HuH-7.5 (cell line): ENCODE data around the gene ENTPD6.

ENCODE experiments used
- DNase-seq: peaks from one replicate; pipeline ENCODE4 v3.0.0; 2011; ENCODE audit warnings: low spot score

ENTPD6 gene

GRCh38 chr20:25209400-25209799 lies 13.9 kb downstream of the ENTPD6 start:
- DNase-seq: no peak

GRCh38 chr20:25209911-25210310 lies 14.4 kb downstream of the ENTPD6 start:
- DNase-seq: no peak

GRCh38 chr20:25211273-25211672 lies 15.8 kb downstream of the ENTPD6 start:
- no peak for DNase-seq

GRCh38 chr20:25212242-25212641 lies 16.7 kb downstream of the ENTPD6 start:
- DNase-seq: no peak

GRCh38 chr20:25213566-25214425 lies 18.3 kb downstream of the ENTPD6 start:
- DNase-seq: no peak

GRCh38 chr20:25214426-25214790 lies 18.9 kb downstream of the ENTPD6 start:
- DNase-seq: no peak

- DNase-seq: no peak
These were observed 19.3 kb downstream of the ENTPD6 start for GRCh38 chr20:25214819-25215218.

- DNase-seq: no peak
These were observed 20.0 kb downstream of the ENTPD6 start for GRCh38 chr20:25215521-25215920.

GRCh38 chr20:25216199-25216945 lies 20.9 kb downstream of the ENTPD6 start:
- no peak for DNase-seq

GRCh38 chr20:25217161-25218108 lies 21.9 kb downstream of the ENTPD6 start:
- DNase-seq: no peak

GRCh38 chr20:25218109-25218486 lies 22.6 kb downstream of the ENTPD6 start:
- no peak for DNase-seq

GRCh38 chr20:25218492-25218891 lies 23.0 kb downstream of the ENTPD6 start:
- no peak for DNase-seq

- no peak for DNase-seq
These were observed 23.9 kb downstream of the ENTPD6 start for GRCh38 chr20:25219365-25219764.

GRCh38 chr20:25220021-25220730 lies 24.7 kb downstream of the ENTPD6 start:
- DNase-seq: no peak

GRCh38 chr20:25220810-25221591 lies 25.5 kb downstream of the ENTPD6 start:
- no peak for DNase-seq

- no peak for DNase-seq
These were observed 26.3 kb downstream of the ENTPD6 start for GRCh38 chr20:25221592-25222460.

- DNase-seq: no peak
These were observed 27.1 kb downstream of the ENTPD6 start for GRCh38 chr20:25222461-25223178.

GRCh38 chr20:25223179-25223661 lies 27.7 kb downstream of the ENTPD6 start:
- peak; percentile 92 for DNase-seq
